HG03378 (cell line): Measurements from ENCODE around the gene TMEM205.
"Not testable (repeated sequence)": the region's sequence is repeated elsewhere in the genome, so short reads cannot be mapped to it uniquely, and the experiment has no call there.

Experiments
- ATAC-seq: cut with Tn5 transposase; IDR thresholded peaks from one replicate; pipeline ENCODE4 v1.9.1; 2021; ENCODE audit warnings: mild to moderate bottlenecking, moderate library complexity; ENCODE audit not compliant: unreplicated experiment

Gene TMEM205

GRCh38 chr19:11373166-11373884, 27.3 kb upstream of the TMEM205 start:
- ATAC-seq = no peak

DNA sequence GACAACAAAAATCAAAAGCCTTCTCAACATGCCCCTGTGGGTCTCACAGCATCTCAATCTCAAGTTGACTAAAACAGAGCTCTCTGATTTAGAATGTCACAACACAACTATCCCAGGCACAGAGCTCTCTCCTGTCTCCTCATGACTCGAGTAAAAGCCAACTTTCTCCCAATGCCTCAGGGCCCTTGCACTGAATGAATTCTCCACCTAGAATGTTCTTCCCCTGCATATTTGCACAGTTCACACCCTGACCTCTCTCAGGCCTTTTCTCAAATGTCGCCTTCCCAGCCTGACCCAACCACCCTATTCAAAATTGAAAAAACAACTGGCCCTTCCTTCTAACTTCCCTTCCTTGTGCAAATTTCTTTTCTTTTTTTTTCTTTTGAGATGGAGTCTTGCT, 24.7 kb upstream of the TMEM205 start:
- ATAC-seq = no peak

DNA sequence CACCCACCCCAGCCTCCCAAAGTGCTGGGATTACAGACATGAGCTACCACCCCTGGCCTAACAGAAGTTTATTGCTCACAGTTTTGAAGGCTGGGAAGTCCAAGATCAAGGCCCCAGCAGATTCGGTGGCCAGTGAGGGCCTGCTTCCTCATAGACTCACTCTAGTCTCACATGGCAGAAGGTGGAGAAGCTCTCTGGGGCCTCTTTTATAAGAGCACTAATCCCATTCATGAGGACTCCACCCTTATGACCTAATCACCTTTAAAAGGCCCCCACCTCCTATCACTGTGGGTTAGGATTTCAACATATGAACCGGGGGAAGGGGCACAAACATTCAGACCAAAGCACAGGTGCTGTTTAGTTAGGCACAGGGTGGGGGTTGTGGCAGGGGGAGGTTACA, 21.5 kb upstream of the TMEM205 start:
- no peak for ATAC-seq

GRCh38 chr19:11365557-11366117, 19.6 kb upstream of the TMEM205 start:
- no peak for ATAC-seq

GRCh38 chr19:11364935-11365334, 18.9 kb upstream of the TMEM205 start:
- ATAC-seq = no peak

DNA sequence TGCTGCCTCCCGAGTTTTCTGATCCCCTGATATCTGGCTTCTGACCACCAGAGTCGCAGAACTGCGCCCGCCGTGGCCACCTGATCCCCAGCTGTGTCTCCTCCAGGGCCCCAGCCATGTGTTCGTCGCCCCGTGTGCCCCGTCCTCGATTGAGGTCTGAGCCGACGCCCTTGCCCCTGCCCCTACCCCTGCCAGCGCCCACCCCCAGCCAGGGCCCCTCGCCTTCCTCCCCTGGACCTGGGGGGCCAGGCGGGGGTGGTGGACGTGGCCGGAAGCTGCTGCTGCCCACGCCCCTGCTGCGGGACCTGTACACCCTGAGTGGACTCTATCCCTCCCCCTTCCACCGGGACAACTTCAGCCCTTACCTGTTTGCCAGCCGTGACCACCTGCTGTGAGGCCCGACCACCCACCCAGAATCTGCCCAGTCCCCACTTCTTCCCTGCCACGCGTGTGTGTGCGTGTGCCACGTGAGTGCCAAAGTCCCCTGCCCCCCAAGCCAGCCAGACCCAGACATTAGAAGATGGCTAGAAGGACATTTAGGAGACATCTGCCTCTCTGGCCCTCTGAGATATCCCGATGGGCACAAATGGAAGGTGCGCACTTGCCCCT, 18.3 kb upstream of the TMEM205 start:
- ATAC-seq = no peak

DNA sequence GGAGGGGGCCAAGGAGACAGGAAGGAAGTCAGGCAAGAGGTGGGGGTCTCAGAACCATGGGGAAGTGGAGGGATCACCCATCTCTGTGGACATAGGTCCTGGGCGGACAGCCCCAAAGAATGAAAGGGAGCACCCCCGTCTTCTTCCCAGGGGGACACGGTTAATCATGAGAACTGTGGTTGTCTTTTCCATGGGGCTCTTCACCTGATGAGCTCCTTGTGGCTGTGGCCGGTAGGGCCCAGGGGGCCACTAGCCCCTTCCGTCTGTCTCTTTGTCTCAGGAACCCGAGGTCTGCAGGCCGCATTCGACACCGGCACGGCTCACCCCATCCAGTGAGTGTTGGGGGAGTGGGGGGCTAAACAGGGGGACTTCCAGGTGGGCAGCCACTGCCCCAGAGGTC, 17.8 kb upstream of the TMEM205 start:
- no peak for ATAC-seq

DNA sequence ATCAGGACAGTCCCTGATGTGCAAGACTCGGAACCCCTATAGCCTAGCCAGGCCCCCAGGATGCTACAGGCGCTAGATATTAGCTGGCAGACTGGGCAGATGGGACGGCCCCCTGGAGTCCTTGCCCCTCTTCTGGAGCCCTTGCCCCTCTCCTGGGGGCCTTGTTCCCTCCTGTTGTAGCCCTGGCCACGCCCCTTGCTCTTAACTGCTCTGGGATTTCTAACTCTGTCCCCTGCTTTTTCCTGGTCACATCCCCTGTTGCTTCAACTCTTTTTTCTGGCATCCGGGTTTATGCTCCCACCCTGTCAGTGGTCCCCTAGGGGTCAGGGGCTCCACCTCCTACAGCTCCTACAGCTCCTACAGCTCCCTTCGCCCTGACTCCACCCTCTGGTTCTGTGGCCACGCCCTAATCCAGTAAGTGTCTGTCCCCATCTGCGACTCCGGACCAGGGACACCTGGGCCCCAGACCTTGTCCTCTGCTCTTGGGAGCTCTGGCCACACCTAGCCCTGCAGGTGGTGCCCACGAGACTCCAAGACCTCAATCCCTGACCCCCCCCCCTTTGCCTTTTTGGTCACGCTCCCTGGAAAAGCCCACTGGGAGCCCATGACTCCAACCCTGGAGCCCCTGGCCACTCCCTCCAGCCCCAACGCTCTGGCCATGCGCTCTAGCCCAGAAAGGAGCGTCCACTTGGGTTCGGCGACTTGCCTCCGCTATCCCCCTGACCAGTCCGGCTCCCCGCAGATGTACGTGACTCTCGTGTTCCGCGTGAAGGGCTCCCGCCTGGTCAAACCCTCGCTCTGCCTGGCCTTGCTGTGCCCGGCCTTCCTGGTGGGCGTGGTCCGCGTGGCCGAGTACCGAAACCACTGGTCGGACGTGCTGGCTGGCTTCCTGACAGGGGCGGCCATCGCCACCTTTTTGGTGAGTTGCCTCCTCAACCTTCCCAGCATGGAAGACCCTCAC, 16.0 kb upstream of the TMEM205 start:
- ATAC-seq = no peak

DNA sequence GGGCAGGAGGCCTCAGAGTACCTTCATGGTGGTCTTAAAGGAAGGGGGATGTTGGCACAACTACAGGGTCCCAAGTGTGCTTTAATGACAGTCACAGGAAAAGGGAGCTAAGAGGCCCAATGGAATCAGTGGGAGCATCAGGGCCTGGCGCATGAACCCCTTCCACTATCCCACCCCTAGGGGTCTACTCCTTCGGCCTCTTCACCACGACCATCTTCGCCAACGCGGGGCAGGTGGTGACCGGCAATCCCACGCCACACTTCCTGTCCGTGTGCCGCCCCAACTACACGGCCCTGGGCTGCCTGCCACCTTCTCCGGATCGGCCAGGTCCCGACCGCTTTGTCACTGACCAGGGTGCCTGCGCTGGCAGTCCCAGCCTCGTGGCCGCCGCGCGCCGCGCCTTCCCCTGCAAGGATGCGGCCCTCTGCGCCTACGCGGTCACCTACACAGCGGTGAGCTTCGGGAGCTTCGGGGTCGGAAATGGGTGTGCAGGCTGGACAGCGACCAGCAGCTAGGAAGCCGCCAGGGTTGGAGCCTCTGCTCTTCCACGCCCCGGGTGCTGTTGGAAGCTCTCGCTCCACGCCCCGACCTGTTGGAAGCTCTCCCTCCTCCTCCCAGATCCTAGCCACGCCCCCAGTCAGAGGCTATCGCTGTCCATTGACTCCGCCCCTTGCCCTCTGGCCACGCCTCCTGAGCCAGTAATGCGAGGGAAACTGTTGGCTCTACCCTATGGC, 15.1 kb upstream of the TMEM205 start:
- no peak for ATAC-seq

- no peak for ATAC-seq
Measured at GRCh38 chr19:11359421-11359820, 13.4 kb upstream of the TMEM205 start.

- no peak for ATAC-seq
Measured at GRCh38 chr19:11356676-11357550, 10.8 kb upstream of the TMEM205 start.

GRCh38 chr19:11356074-11356397, 10.0 kb upstream of the TMEM205 start:
- ATAC-seq = no peak

DNA sequence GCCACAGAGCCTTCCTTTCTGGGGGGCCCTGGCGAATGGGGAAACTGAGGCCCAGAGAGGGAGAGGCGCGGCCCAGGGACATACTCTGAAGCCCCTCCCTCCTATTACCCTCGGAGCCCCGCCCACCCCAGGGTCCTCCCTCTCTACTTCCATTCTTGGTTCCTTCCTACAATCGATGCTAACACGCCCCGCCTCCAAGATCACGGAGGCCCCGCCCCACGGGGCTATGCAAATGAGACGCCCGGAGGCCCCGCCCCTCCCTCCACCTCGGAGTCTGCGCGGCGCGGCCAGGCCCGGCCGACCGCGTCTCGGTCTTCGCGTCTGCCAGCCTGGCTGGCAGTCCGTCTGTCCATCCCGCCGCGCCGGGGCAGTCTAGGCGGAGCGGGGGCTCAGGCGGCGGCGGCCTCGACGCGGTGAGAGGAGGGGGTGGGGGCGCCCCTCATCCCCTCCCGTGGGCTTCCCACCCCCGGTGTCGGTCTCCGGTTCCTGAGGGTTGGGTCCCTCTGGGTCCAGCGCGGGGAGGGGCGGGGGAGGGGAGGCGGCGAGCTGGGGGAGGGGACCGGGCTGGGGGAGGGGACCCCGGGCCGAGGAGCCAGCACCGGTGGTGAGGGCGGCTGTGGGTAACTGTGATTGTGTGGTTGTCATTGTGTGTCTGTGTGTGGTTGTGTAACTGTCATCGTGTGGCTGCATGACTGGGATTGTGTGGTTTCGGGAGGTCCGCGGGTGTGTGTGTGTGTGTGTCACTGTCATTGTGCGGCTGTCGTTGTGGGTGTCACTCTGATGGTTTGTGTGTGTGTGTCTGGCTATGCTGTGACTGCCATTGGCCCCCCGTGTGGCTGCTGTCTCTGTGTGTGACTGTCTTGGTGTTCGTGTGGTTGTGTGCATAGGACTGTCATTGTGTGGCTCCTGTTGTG, 9.3 kb upstream of the TMEM205 start, which contains the start of gene PLPPR2:
PLPPR2 (plus strand) TSS at position 273 of the 914 bp plus-strand sequence. CDS start 2,242 bp downstream, outside the sequence.
- ATAC-seq = no peak

- ATAC-seq = not testable (repeated sequence)
Measured at GRCh38 chr19:11354102-11354501, 8.0 kb upstream of the TMEM205 start.

DNA sequence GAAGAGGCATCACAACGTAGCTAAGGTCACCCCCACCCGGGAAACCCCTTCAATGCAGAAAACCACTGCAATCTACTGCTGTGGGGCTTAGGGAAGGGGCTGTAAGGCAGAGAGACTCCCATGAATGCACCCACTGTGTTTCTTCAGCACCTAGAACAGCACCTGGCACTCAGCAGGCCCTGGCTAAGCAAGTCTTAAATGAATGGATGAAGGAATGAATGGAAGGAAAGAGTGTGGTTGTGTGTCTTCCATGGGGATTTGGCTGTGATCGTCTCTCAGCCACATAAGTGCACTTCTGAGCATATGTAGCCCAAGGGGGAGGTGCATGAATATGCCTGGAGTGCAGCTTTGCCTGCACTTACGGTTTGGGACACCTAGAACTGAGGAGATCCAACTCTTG, 3.1 kb upstream of the TMEM205 start:
- ATAC-seq = no peak

- no peak for ATAC-seq
Measured at GRCh38 chr19:11347546-11348039, 1.5 kb upstream of the TMEM205 start.

GRCh38 chr19:11345122-11345803, 805 bp downstream of the TMEM205 start:
- ATAC-seq = no peak

DNA sequence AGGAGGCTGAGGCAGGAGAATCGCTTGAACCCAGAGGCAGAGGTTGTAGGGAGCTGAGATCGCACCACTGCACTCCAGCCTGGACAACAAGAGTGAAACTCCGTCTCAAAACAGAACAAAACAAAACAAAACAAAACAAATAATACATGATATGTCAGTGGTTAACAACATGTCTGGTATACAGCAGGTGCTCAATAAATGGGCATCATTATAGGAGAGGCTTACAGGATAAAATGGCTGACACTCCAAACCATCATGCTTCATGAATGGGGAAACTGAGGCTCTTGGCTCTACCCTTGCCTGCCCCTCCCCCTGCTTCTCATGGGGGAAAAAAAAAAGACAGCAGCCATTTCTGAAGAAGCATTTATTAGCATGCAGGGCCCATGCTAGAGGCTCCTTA, 3.6 kb downstream of the TMEM205 start:
- ATAC-seq = no peak
